Right forelimb (tissue), 1 donor: Measurements from ENCODE around the gene ATRX.
"Not testable (repeated sequence)": the region's sequence is repeated elsewhere in the genome, so short reads cannot be mapped to it uniquely, and the experiment has no call there.

Source experiments
- DNase-seq: peaks from one replicate; pipeline ENCODE4 v3.0.0-alpha.2; 2018

The ATRX gene

GRCh38 chrX:77785486-77786364 is at the start of gene ATRX:
Gene ATRX (minus strand): TSS chrX:77786216. CDS start chrX:77786001, 215 bp downstream.
- peak; percentile 82 for DNase-seq

GRCh38 chrX:77831544-77831943 is 45.5 kb upstream of the ATRX start:
- DNase-seq, result not testable (repeated sequence)

GRCh38 chrX:77821989-77822388 is 36.0 kb upstream of the ATRX start:
- DNase-seq, result not testable (repeated sequence)

- DNase-seq, result no peak
These were observed 34.2 kb upstream of the ATRX start for GRCh38 chrX:77820091-77820727.

- DNase-seq, result no peak
These were observed 28.2 kb upstream of the ATRX start for GRCh38 chrX:77814210-77814609.

- DNase-seq, result no peak
These were observed 16.2 kb upstream of the ATRX start for GRCh38 chrX:77802201-77802600.

- no peak for DNase-seq
These were observed 9.1 kb upstream of the ATRX start for GRCh38 chrX:77795124-77795523.

GRCh38 chrX:77793946-77794345 is 7.9 kb upstream of the ATRX start:
- no peak for DNase-seq

GRCh38 chrX:77788050-77788449 is 2.0 kb upstream of the ATRX start:
- no peak for DNase-seq

- DNase-seq, result no peak
These were observed 307 bp upstream of the ATRX start for GRCh38 chrX:77786365-77786680.

- no peak for DNase-seq
These were observed 6.3 kb downstream of the ATRX start for GRCh38 chrX:77779695-77780094.

GRCh38 chrX:77776659-77777058 is 9.4 kb downstream of the ATRX start:
- no peak for DNase-seq

- DNase-seq, result no peak
These were observed 14.4 kb downstream of the ATRX start for GRCh38 chrX:77771601-77772000.

- DNase-seq, result no peak
These were observed 17.2 kb downstream of the ATRX start for GRCh38 chrX:77768787-77769186.

GRCh38 chrX:77766212-77766611 is 19.8 kb downstream of the ATRX start:
- not testable (repeated sequence) for DNase-seq

GRCh38 chrX:77755561-77755960 is 30.5 kb downstream of the ATRX start:
- DNase-seq, result no peak

- not testable (repeated sequence) for DNase-seq
These were observed 32.1 kb downstream of the ATRX start for GRCh38 chrX:77753942-77754341.

- no peak for DNase-seq
These were observed 36.3 kb downstream of the ATRX start for GRCh38 chrX:77749695-77750094.

- no peak for DNase-seq
These were observed 42.3 kb downstream of the ATRX start for GRCh38 chrX:77743720-77744119.

GRCh38 chrX:77742788-77743476 is 43.1 kb downstream of the ATRX start:
- DNase-seq, result no peak

- DNase-seq, result no peak
These were observed 45.6 kb downstream of the ATRX start for GRCh38 chrX:77740376-77740905.

GRCh38 chrX:77733342-77733741 is 52.7 kb downstream of the ATRX start:
- no peak for DNase-seq

- DNase-seq, result no peak
These were observed 54.1 kb downstream of the ATRX start for GRCh38 chrX:77731821-77732419.
